HG02840 (cell line): ENCODE data around the gene IRF8.

Experiments used
- ATAC-seq: cut with Tn5 transposase; IDR thresholded peaks from one replicate; pipeline ENCODE4 v1.9.1; 2021; ENCODE audit warnings: mild to moderate bottlenecking, moderate library complexity, moderate number of reproducible peaks; ENCODE audit not compliant: unreplicated experiment, low FRiP score

IRF8 gene

GRCh38 chr16:85950136-85950918, 51.4 kb downstream of the IRF8 start:
- ATAC-seq = no peak

DNA sequence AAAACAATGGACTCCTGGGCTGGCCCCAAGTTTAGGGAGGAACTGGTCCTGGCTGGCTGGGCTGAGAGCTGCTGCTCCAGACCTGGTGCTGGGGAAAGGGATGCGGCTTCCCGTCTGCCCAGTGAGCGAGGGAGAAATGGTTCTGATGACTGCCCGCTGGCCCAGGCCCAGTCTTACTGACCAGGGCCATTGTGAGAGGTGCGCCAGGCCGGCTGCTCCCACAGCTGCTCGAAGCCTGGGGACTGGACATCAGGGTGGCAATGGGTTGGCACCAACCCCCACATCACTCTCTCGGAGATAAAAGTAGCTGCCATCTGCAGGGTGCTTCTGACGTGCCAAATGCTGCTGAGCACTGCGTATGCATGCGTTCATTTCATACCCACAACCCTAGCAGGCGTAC, 53.2 kb downstream of the IRF8 start:
- no peak for ATAC-seq

- ATAC-seq = no peak
Observed at GRCh38 chr16:85952811-85953210, 53.8 kb downstream of the IRF8 start.

- no peak for ATAC-seq
Observed at GRCh38 chr16:85954927-85955519, 56.1 kb downstream of the IRF8 start.

DNA sequence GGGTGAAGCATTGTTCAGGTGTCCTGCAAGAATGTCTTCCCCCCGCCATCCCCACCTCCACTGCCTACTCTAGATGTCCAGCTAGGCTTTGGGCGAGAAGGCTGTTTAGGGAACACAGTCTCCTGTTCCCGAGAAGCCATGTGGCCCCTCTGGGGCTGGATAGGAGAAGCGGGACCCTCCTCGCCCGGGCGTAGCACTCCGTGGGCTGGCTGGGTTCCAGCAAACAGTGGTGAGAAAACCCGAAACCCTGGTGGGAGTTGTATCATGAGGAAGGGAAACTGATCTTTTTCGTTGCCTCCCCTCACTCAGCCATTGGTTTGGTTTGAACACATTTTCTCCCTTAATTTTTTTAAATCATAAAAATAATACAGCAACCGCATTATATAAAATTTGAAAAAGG, 56.6 kb downstream of the IRF8 start:
- ATAC-seq = no peak

GRCh38 chr16:85956426-85956825, 57.5 kb downstream of the IRF8 start:
- no peak for ATAC-seq

DNA sequence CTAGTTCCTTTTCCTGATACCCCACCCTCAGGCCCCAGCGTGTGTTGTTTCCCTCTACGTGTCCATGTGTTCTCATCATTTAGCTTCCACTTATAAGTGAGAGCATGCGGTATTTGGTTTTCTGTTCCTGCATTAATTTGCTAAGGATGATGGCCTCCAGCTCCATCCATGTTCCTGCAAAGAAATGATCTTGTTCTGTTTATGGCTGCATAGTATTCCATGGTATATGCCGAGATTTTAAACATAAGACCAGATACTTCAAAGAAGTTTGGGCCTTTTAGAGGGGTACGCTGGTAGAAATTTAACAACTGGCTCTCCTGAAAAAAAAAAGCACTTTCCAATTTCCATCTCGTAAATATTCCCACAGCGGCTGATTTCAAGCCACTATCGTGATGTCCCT, 59.8 kb downstream of the IRF8 start:
- ATAC-seq = no peak

DNA sequence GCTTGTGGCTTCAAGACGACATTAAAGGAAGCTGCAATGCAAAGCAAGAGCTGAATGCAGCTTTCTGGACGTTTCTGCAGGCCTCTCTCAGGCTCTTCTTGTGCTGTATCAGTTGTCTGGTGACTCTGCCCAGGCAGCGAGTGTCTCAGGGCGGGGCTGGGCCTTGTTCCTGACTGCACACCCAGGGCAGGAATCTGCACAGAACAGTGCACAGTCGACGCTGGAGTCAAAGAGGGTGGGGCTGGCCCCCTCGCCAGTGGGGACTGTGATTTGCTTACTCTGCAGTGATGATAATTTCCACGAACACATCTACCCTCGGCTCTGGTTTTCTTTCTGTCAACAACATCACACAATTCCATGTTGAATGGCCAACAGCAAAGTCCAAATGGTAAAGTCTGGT, 60.7 kb downstream of the IRF8 start:
- no peak for ATAC-seq

GRCh38 chr16:85960486-85961046, 61.6 kb downstream of the IRF8 start:
- ATAC-seq = no peak

DNA sequence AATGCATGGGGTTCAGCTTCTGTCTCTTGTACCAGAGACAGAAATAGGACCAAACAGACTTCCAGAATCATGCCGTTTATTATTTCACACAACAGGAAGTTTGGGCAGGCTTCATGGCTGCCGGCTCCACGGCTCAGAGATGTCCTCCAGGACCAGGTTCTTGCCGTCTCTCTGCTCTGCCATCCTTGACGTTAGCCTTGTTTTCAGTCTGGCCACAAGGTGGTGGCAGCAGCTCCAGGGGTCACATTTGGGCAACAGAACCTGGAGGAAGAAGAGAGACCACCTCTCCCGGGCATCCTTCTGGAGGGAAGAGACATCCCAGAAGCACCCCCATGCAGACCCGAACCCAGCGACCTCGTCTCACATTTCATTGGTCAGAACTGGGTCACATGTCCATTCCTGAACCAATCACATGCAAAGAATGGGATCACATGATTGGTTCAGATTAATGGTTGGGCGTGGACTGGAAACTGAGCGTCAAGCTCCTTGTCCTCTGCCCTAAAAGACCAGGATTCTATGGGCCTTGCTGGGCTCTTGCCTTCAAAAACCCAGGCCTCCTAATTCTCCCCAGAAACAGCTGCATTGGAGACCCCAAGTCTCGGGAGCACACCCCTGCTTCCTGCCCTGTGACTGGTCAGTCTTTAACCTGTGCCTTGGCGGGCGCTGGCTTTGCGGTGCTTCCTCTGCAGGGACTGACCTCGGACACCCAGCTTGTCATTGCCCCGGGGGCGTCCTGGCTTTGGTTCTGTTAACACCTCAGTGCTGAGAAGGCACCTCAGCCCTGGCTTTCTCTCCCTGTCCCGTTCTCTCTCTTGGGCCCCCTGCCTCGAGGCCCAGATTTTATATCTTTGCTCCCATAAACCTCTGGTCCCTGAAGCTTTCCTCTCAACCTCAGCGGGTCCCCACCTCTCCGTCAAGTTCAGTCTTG, 63.3 kb downstream of the IRF8 start:
- no peak for ATAC-seq

DNA sequence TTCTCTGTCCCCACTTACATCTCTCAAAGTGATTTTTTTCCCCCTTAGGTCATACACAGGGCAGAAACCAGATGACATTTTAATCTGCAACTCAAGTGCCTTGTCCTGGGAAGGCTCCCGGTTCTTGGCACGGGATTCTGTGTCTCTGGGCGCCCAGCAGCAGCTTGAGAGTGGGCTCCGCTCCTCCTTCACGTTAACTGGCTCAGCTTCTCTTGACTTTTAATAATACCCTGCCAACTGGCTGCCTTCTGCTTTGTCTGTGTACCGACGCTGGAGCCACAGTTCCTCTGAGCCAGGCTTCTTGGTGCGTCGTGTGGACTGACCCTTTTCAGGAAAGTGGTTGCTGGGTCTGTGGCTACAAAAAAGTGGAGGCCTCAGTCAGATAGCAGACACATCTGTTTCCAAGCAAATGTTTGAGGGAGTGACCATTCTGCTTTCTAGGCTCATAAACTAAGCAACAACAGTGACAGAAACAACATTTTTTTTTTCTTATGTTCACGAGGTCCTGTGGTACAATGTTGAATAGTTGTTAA, 64.9 kb downstream of the IRF8 start:
- ATAC-seq = no peak

DNA sequence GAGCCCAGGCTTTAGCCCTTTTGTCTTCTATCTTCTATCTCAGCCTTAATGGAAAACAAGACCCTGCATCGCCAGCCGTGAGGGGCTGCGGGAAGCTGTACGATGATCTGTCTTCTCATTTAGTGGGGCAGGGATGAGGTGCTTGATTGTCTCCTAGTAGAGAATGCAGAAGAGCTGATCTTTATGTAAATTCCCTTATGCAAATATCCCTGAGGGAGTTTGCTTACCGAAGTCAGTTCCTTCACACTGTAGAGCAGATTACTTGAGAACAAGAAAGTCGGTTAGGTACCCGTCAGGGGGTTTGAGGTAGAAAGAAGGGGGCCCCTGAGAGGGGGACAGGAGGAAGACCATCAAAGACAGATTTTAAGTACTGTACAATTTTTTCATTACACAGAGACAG, 66.2 kb downstream of the IRF8 start:
- no peak for ATAC-seq

DNA sequence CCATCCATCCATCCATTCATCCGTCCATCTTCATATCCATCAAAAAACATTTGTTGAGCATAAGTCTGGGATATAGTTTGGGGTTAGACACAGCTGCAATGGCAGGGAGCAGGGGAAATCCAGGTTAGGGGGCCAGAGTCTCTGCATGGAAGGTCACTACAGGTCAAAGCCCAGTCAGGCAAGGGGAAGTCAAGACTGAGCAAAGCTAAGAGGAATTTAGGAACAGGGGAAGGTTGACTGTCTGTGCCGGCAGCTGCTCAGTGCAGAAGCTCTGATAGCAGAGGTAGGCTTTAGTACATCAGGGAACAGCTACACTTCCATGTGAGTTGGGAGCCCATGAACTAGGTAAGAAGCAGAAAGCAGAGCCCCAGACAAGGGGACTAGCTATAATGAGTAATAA, 68.1 kb downstream of the IRF8 start:
- ATAC-seq = no peak

- no peak for ATAC-seq
Observed at GRCh38 chr16:85968041-85968920, 69.3 kb downstream of the IRF8 start.

GRCh38 chr16:85969159-85969558, 70.2 kb downstream of the IRF8 start:
- no peak for ATAC-seq

DNA sequence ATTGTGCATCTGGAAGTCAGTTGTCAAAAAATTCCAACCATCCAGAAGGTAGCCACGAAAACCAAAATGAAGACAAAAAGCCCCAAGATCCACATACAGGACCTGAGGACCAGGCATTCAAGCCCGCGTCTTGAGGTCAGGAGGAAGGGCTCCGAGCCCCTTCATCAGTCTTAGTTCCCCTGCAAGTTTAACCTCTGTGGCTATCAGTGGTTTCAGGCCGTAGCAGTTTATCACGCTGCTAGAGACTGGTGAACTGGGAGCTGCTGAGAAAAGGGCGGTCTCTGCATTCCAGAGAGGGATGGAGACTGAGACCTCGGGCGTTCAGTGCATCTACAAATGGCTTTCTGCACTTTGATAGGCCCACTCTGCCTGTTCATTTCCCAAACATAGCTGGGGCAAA, 70.6 kb downstream of the IRF8 start:
- ATAC-seq = no peak

GRCh38 chr16:85970016-85970733, 71.2 kb downstream of the IRF8 start:
- no peak for ATAC-seq

- no peak for ATAC-seq
Observed at GRCh38 chr16:85970738-85971137, 71.8 kb downstream of the IRF8 start.
